GF-D8 (cell line): ENCODE measurements around the gene CNGA2.
"Not testable (repeated sequence)": the region's sequence is repeated elsewhere in the genome, so short reads cannot be mapped to it uniquely, and the experiment has no call there.

Experiments used
- DNase-seq: peaks from one replicate; lab custom pipeline; 2025; lab: John Stamatoyannopoulos, UW

The CNGA2 gene

DNA sequence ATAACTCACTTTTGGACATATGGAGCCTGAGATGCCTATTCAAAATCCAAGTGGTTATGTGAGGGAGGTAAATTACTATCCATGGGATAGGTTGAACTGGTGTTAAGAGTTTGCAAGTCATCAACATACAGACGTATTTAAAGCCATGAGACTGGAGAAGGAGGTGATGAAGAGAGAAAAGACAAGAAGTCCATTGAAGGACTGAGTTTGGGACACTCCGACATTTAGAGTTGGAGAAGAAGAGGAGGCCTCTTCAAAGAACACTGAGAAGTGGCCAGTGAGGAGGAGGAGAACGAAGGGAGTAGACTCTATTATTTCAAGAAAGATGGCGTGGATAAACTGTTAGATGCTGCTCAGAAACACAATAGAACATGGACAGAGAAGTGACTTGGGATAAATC is at the start of gene CNGA2:
CNGA2 (plus strand) TSS at position 301 of the 400 bp plus-strand sequence. CDS start 3,738 bp downstream, outside the sequence.
- DNase-seq, result no peak

DNA sequence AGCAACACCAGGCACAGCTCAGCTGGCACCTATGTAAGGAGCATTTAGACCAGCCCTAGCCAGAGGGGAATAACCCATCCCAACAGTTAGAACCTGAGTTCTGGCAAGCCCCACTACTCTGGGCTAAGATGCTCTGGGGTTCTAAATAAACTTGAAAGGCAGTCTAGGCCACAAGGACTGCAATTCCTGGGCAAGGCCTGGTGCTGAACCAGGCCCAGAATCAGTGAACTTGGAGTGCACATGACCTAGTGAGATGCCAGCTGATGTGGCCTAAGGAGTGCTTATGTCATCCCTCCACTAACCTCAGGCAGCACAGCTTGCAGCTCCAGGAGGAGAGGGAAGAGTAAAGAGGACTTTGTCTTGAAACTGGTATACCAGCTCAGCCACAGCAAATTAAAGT is 46.9 kb upstream of the CNGA2 start:
- no peak for DNase-seq

DNA sequence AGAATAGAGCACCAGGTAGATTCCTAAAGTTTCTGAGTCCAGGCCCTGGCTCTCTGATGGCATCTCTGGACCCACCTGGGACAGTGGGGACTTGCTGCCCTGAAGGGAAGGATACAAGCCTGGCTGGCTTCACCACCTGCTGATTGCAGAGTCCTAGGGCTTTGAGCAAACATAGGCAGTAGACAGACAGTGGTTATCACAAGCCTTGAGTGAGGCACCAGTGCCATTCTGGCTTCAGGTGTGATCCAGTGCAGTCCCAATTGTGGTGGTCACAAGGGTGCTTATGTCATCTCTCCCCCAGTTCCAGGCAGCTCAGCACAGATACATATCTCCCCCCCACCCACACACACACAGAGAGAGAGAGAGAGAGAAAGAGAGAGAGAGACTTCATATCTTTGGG is 45.9 kb upstream of the CNGA2 start:
- DNase-seq, result no peak

DNA sequence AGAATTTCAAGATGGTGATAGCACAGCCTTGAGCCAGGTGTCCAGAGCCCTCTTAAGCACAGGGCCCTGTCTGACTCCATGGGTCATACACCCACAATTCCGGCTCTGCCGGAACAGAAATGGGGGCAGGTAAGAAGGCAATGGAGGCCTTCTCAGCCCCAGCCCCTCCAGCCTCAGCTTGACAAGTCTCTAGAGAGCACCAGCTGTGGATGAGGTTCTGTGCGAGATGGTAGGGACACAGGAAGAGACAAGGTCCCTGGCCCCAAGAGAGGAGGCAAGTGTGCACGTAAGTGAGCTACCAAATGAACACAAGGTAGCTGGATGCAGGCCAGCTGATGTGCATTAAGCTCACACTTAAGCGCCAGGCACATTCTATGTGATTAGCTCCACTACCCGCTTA is 41.7 kb upstream of the CNGA2 start:
- DNase-seq, result no peak

DNA sequence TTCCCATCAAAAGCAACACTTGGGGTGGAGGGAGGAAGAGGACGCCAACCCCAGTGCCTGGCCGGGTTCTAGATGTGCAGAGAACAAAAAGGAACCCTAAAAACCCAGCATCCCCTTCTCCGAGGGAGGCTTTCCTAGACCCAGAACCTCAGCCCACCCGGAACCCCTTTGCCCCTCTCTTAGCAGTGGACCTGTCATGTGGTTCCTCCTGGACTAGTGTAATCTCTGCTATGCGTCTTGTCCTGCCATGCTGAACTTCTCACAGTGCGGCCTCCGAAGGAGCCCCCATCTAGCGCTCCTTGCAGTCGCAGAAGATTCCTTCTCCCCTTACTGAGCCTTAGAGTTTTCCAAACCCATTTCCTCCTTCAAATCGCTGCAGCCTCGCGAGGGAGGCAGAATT is 40.4 kb upstream of the CNGA2 start:
- DNase-seq, result no peak

DNA sequence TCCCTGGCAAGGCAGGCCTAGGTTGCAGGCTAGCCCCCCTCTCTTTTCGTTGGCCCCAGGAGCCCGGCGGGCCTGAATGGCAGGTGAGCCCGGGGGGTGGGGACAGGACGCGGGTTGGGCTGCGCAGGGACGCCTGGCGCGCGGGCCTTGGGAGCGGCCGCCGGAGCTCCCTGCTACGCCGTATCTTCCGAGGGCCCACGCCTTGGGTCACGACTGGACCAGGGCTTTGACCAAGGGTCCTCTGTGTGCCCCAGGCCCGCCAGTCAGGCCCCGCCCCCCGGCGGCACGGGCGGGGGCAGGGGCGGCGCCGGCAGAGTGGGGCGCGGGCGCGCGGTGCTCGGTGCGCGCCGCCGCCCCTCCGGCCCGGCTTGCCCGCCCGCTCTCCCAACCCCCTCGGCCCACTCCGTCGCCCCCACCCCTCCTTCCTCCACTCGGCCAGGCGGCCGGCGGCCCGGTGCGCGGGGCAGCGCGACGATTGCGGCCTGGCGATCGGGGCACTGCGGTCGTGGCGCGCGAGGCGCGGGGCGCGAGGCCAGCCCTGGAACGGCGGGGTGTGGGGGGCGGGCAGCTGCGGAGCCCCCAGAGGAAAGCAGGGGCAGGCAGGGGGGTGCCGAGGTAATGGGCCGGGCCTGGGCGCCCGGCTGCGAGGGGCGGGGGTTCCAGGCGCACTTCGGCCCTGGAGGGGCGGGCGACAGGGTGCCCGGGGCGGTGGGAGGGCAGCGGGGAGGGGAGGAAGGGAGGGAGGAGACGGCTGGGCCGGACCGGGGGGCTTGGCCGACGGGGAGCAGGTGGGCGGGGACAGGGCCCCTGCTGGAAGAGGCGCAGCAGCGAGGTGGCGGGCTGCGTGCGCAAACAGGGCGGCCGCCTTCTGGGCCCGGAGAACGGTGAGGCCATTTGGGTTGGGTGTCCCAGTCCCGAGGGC is 39.6 kb upstream of the CNGA2 start, which contains the start of gene PRRG3:
PRRG3 (plus strand) TSS at position 798 of the 922 bp plus-strand sequence. CDS start 3,357 bp downstream, outside the sequence.
- DNase-seq, result no peak

DNA sequence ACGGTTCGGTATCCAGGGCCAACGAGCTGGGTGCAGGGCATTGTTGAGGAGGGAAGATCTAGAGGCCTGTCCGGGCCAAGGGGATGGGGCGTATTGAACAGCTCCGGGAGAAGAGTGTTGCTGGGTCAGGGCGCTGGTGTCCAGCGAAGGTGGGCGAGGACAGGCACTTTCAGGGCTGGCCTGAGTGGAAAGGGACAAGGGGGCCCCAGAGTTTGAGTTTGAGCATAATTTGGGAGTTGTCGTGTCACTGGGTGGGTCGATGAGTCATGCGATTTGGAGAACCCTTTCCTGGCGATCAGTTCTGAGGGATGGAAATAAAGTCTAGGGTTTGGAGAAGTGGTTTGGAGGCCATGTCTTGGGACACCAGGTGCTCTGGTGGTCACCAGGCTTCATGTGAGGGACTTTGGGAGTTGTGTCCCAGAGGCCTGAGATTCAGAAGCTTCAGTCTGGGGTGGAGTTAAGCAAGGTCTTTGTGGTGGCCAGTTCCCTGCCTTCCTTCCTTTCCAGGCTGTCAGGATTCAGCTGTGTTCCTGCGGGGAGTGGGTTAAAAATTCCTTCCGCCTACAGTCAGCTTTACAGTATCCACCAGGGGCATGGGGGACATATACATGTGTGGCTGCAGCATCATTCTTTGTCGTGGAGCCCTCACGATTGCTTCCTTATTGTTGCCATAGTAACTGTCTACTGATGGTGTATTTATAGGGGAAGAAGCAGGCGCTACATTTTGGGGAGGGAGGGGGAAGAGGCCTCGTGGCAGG is 38.8 kb upstream of the CNGA2 start:
- no peak for DNase-seq

DNA sequence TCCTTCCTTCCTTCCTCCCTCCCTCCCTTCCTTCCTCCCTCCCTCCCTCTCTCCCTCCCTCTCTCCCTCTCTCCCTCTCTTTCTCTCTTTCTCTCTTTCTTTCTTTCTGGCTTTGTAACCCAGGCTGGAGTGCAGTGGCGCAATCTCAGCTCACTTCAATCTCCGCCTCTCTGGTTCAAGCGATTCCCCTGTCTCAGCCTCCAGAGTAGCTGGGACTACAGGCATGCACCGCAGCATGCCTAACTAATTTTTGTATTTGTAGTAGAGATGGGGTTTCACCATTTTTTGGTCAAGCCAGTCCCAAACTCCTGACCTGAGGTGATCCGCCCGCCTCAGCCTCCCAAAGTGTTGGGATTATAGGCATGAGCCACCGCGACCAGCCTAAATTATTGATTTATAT is 37.5 kb upstream of the CNGA2 start:
- DNase-seq, result not testable (repeated sequence)

DNA sequence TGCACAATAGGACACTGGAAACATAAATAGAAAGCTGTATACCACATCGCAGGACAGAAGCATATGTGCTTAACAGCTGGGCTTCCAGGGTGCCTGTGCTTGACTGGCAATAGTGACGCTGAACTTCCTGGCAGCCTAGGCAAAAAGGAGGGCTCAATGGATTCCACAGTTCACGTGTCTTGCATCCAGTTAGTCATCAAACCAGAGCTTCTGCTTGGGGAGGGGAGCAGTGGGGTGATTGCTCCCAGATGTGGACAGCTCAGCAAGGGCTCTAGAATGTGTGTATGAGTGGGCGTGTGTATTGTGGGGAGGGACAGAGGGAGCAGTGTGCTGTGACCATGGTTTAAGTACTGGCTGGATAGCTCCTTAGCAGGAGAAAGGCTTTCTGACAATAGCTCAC is 37.0 kb upstream of the CNGA2 start:
- DNase-seq, result no peak

DNA sequence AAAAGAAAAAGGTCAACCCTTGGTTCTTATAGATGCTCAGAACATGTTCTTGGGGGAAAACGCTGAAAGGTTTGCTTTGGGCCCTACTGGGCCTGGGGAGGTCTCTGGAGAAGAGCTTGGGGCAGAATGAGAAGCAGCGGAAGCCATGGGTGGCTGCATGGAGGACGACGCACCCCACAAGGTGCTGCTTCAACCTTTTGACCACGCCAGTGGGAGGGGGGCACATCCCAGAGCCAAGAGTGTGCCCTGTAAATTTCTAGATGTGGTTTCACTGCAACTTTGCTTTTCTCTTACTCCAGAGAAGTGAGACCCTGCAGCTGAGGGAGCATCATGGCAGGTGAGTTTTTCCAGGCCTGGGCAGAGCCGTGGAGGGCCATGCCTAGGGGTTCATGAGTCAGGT is 36.1 kb upstream of the CNGA2 start:
- no peak for DNase-seq

DNA sequence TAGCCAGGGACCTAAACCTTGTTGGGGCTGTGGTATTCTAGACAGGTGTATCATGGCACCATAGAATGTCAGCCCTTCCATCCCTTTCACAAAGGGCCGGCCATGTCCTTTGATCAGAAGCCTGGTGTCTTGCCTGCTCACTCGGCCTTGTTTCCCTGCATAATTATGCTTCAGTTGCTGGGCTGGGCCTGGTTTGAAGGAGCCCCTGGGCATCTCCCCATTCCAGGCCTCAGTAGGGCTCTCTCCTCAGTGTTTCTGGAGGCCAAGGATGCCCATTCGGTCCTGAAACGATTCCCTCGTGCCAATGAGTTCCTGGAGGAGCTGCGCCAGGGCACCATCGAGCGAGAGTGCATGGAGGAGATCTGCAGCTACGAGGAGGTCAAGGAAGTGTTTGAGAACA is 34.8 kb upstream of the CNGA2 start:
- DNase-seq, result no peak

DNA sequence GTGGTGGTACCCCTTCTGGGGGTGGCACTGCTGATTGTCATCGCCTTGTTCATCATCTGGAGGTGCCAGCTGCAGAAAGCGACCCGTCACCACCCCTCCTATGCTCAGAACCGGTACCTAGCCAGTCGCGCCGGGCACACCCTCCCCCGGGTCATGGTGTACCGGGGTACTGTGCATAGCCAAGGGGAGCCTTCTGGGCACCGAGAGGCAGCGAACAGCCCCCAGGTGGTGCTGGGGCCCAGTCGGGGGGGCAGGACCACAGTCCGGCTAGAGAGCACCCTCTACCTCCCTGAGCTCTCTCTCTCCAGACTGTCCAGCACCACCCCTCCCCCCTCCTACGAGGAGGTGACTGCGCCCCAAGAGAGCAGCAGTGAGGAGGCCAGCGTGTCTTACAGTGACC is 34.0 kb upstream of the CNGA2 start:
- no peak for DNase-seq

DNA sequence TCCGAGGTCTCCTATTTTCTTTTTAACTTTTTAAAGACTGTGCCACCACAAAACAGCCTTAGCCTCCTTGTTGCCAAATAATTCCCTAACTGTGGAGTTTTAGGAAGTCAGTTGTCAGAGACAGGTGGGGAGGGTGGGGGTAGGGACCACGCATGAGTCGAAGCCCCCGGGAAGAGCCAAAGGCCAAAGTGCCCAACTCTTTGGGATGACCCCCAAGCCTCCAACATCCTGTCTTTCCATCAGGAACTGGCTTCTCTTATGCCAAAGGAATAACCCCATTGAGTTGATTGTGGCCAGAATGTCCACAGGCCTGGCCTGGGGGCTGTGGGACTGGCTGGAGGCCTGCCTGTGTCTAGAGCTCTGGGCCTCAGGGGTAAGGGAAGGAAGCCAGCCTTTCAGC is 33.5 kb upstream of the CNGA2 start:
- no peak for DNase-seq

DNA sequence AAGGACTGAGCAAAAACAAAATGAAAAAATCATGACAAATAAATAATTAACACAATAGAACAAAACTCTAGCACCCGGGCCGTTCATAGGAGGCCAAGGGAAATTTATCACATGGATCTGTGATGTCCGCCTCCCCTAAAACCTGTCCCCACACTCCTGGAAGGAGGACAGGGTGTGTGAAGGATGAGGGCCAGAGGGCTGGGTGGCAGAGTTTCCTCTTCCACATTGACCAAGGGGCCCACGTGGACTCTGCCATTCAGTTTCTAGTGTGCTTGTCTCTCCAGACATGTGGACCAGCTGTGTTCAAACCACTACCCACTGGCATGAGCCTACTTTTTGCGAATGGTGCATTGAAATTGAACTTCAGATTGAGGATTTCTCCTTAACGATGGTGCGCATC is 33.0 kb upstream of the CNGA2 start:
- DNase-seq, result no peak

DNA sequence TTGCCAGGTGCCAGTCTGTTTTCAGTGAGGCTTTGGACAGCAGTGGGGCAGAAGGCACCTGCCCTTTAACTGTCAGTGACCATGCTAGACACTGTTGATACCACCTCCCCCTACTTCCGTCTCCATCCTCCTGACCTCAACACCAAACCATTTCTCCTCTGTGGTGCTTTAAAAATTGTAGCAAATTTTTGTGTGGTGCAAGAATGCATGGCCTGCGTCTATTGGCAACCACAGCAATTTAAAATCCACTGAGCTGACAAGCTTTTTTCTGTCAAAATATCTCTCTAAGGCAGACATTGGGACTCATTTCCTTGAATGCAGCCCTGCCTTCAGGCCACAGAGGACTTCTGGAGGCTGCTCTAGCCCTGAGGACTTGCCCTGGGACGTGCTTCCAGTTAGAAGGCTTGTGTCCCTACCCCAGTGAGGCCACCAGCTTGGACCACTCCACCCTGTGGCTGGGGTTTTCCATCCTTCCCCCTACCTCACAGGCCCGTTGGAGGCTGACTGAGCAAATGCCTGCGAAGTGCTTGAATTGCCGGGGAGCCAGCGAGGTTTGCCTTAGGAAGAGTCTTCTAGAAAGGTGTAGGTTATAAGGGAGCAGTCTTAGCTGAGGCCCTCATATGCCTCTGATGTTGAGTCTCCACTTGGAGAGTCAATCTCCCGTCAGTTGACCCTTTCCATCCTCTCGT is 32.4 kb upstream of the CNGA2 start:
- DNase-seq, result no peak

DNA sequence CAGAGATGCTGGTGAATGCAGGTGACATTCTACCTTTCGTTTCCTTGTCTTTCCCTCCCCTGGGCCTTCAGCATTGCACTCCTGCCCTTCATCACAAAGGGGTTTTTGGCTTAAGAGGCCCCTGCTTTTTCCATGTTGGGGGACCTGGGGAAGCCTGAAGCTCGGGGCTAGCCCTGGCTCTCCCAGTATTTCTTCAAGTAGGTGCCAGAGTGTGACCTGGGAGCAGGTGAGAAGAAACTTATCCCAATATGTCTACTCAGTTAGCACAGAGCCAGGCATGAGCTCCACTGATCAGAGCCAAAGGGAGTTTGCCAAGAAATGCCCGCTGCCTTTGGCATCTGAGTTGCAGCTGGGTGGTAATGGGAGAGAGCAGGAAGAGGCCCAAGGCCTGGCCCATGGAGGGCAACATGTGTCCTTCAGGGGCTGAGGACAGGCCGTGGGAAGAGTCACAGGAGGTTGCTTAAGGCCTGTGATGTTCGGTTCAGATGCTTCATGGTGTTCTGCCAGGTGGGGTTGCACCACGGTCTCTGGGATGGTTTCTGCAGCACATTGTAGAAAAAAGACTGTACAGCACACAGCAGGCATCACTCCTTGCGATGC is 31.7 kb upstream of the CNGA2 start:
- no peak for DNase-seq

DNA sequence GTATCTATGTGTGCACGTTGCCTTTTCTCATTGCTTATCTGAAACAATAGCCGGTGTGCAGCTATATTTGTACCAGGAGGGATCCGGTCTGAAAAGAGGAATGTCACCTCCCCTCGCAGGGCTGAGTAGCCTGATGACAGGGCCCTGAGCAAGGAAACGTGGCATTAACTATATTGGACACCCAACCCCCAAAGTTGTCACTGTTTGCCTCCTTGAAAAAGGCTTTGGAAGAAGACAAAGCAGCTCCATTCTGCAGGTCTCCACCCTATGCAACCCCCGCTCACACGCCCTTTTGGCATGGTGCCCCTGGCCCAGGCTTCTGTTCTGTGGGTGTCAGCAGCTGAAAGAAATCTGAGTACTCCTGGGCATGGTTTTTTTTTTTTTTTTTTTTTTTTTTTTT is 31.1 kb upstream of the CNGA2 start:
- DNase-seq, result no peak

DNA sequence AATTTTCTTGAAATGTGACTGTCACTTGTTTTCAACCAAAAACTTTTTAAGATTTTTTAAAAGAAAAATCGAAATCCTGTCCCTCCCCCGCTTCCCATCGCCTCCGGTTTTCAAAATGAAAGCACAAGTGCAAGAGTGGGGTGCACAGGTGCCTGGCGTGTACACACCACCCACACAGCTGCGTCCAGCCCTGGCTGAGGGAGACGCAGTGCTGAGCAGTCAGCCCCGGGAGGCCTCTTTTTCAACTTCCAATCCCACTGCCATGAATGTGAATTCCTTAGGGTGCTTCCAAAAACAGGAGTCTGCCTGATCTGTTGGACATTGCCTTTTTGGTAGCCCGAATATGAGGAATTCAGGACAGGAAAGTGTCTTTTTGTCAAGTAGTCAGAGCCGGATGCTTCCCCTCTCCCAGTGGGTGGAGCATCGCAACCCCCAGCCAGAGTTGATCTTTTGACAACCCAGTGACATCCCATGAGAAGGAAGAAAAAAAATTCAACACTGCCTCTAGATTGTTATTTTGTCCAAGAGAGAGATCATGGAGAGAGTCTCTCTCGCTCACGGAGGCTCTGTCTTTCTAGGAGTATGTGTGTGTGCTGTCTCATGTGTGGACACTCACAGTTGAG is 30.4 kb upstream of the CNGA2 start:
- DNase-seq, result no peak

DNA sequence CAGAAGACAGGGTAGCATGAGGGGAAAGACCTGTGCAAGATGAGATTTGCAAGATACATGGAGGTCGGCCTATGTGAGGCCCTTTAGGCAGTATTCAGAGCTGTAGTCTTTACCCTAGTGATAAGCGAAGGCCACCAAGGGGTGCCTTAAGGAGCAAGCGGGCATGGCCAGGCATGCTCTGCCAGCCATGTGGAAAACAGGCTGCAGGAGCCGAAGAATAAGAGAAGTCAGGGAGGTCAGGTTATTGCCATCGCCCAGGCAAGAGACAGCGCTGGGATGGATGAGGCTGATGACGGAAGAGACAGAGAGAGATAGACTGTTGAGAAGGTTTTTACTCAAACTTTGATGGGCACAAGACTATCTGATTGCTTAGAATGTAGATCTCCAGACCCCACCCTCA is 25.7 kb upstream of the CNGA2 start:
- no peak for DNase-seq

DNA sequence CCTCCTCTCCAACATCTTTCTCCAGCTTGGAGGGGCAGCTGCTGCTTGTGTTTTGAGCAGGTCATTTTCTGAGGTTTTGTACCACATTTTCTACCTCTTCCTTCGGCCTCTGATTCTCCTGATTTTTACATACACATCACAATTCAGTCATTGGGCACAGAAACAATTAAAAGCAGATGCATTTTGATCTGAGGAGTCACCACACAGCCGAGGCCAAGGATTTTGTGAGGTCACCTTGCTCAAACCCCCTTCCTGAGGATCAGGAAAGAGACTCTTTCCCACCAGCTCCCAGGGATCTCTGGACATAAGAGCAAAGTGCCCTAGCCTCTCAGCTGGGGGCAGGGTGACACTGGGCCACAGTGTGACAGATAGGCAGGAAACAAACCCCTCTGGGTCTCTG is 24.1 kb upstream of the CNGA2 start:
- DNase-seq, result no peak

DNA sequence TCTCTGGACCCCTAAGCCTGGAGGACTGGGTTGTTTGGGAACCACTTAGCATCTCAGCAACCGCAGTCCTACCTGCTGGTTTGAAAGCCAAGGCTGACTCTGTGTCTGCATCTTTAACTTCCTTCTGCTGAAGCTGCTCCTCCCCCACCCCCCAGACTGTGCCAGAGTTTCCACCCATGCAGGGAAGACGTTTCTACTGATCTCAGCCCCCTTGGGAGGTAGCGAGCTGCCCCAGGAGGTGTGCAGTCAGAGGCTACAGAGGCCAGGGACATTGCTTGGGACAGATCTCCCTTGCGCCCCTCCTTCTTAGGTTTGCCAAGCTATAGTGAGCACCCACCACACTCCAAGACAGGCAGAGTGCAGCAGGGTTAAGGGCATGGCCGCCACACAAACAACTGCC is 23.4 kb upstream of the CNGA2 start:
- no peak for DNase-seq

DNA sequence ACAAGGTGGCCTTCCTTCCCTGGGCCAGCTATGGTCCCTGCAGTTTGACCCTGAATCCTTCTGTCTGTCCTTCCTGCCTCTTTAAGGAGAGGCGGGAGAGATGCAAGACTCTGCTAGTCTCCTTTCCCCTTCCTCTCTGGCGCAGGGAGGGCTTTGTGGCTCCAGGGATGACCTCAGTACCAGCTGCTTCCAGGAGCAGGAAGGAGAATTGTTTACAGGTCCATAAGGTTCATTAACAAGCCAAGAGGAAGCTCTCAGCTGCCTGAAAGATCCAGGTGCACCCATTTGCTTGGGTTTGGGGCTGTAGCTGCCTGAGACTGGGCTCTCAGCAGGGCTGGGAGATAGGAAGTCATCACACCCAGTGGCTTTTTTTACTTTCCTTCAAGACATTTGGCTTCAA is 22.8 kb upstream of the CNGA2 start:
- no peak for DNase-seq
